HG03060 (cell line): ENCODE measurements around the gene ZSWIM4.
"Not testable (repeated sequence)": the region's sequence is repeated elsewhere in the genome, so short reads cannot be mapped to it uniquely, and the experiment has no call there.

ENCODE experiments used
- ATAC-seq: cut with Tn5 transposase; IDR thresholded peaks from one replicate; pipeline ENCODE4 v1.9.1; 2021; ENCODE audit warnings: low read depth, moderate number of reproducible peaks; ENCODE audit not compliant: unreplicated experiment

ZSWIM4 gene

GRCh38 chr19:13846557-13847406 is 51.5 kb downstream of the ZSWIM4 start:
- ATAC-seq: peak; percentile 46

GRCh38 chr19:13847407-13848339 is 52.4 kb downstream of the ZSWIM4 start:
- ATAC-seq: no peak

- ATAC-seq: no peak
Measured at GRCh38 chr19:13848340-13848677, 53.1 kb downstream of the ZSWIM4 start.

- ATAC-seq: no peak
Measured at GRCh38 chr19:13848798-13849676, 53.8 kb downstream of the ZSWIM4 start.

GRCh38 chr19:13849991-13850909 is 55.0 kb downstream of the ZSWIM4 start:
- ATAC-seq: no peak

GRCh38 chr19:13850910-13851733 is 55.9 kb downstream of the ZSWIM4 start:
- no peak for ATAC-seq

DNA sequence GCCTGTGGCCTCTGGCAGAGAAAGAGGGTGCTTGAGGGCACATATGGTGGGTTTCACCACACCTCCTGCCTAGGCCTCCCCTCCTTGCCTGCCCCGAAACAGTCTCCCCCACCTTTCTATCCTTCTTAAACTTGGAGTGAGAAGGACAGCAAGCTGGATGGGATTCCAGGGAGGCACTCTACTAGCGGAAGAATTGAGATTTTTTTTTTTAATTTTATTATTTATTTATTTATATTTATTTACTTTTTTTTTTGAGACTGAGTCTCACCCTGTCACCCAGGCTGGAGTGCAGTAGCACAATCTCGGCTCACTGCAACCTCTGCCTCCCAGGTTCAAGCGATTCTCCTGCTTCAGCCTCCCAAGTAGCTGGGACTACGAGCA is 56.5 kb downstream of the ZSWIM4 start:
- not testable (repeated sequence) for ATAC-seq

- ATAC-seq: not testable (repeated sequence)
Measured at GRCh38 chr19:13852171-13852707, 57.0 kb downstream of the ZSWIM4 start.

DNA sequence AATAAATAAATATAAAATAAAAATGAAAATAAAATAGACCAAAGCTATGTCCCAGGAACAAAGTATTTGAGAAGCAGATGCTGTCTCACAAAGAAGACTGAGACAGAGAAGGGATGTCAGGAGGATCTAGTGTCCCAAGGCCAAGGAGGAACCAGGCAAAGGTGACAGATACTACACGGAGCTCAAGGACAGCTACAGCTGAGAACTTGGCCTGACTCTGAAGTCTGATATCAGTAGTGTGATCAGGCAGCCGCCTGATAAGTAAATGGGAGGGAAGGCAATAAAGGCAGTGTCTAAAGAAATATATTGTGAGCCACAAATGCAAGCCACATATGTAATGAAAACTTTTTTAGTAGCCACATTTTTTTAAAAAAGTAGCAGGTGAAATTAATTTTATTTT is 61.3 kb downstream of the ZSWIM4 start:
- no peak for ATAC-seq

DNA sequence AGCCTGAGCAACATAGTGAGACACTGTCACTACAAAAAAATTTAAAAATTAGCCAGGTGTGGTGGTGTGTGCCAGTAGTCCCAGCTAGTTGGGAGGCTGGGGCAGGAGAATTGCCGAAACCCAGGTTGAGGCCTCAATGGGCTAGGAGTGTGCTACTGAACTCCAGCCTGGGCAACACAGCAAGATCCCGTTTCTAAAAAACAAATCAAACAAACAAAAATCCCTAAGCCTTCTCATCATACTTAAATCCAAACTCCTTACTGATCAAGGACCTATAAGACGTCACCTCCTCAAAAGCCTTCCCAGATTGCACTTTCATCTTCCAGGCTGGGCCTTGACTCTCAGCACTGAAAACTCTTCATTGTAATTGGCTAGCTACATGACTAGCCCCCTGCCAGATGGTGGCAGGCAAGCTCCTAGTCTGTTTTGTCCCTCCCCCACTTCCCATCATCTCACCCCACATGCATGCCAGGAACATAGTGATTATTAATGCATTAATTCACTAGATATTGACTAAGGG is 64.2 kb downstream of the ZSWIM4 start:
- ATAC-seq: no peak

- no peak for ATAC-seq
Measured at GRCh38 chr19:13860679-13861391, 65.6 kb downstream of the ZSWIM4 start.

- peak; percentile 36 for ATAC-seq
Measured at GRCh38 chr19:13861392-13861713, 66.1 kb downstream of the ZSWIM4 start.

GRCh38 chr19:13861714-13862531 is 66.7 kb downstream of the ZSWIM4 start:
- peak; percentile 37 for ATAC-seq

DNA sequence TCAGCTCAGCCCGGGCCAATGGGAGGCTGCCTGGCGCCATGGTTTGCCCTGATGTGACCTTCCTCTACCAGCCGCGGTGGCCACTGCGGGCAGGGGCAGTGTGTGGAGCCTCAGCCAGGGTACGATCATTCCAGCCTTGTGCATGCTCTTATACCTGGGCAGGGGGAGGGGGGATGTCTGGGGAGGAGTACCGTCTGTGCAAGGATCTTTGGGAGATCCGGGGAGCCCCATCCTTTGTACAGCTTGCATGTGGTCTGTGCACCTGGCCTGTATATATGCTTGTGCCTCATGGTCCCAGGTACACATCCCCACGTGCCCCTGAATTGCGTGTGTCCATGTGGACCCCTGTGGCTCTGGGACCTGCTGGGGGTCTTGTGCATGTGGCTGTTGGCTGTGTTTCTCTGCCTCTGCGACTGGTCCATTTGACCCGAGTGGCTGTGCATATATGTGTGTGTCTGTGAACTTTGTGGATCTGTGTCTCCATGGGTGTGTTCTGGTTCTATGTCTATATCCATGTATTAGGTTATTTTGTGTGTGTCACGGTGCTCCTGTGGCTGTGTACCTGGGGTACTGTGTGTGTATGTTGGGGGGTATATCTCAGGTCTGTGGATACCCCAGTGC is 68.9 kb downstream of the ZSWIM4 start:
- no peak for ATAC-seq

DNA sequence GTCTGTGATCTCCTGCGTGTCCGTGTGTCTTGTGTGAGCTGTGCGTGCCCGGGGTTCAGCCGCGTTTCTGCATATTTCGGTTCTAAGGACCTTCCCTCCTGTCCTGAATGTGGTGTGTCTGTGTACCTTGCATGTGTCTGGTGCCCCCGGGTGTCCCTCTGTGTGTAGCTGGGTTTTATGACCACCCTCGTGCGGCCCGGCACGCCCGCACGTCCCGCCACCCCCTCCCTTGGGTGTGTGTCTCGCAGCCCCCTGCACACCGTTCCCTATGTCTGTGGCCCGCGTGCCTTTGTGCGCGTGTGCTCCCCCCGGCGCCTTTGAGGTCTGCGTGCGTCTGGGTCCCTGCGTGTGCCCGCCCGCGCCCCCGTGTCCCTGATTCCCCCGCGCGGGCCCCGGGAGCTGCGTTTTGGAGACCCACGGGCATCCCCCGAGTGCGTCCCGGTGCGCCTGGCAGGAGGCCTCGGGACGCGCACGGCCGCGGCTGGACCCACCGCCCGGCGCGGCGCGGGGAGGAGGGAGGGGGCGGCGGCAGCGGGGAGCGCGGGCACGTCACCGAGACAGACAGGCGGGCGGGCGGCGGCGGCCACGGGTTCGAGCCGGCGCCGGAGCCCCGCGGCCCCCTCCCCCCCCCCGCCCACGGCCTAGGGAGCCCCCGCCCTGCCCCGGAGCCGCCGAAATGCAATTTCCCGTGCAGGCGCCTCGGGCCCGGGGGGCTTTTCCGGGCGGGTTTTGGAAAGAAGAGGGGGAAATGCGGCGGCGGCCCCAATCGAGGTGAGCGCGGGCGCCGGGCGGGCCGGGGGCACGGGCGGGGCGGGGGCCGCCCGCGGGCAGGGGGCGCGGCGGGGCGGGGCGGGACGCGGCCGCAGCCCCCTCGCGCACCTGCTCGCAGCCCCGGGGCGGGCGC is 69.7 kb downstream of the ZSWIM4 start:
- no peak for ATAC-seq
